ENCODE results near the gene PRTFDC1. TPM values are rescaled to one million over a fixed set of nuclear protein-coding genes. Genes with fewer than 3 reads are reported as not detected.
A peak's percentile ranks its signal among the peaks of the same experiment; 100 is the strongest.
"Not testable (repeated sequence)": the region's sequence is repeated elsewhere in the genome, so short reads cannot be mapped to it uniquely, and the experiment has no call there.

PRTFDC1 gene
- total RNA-seq, 1 donor from 2014 or later: 15.9 TPM

DNA sequence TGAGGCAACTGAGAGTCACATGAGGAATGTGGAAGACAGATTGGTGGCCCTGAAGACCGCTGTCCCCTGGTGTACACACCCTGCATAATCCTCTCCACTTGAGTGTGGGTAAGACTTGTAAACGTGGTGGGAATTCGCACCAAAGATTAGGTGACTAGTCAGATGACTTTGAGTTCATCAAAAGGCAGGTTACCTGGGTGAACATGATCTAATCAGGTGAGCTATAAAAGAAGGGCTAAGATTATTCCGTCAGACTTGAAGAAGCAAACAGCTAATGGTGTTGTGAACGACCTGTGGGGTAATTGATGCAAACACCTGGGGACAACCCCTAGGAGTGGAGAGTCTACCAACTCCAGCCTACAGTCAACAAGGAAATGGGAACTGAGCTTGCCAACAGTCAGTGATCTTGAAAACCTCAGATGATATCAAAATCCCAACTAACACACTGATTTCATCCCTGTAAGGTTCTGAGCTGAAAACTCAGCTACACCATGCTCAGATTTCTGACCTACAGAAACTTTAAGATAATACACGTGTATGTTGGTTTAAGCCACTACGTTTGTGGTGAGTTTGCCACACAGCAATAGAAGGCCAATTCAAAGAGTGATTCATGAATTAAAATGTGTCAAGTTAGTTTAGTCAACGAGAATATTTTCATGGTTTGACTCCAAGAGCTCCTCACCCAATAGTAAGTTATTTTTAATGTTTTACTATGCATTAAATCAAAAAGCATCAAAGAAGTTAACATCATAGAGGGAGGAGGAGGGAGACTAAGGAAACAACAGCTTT lies 16.7 kb downstream of the PRTFDC1 start:
- DNase-seq (ENCODE audit: low spot score): no peak

DNA sequence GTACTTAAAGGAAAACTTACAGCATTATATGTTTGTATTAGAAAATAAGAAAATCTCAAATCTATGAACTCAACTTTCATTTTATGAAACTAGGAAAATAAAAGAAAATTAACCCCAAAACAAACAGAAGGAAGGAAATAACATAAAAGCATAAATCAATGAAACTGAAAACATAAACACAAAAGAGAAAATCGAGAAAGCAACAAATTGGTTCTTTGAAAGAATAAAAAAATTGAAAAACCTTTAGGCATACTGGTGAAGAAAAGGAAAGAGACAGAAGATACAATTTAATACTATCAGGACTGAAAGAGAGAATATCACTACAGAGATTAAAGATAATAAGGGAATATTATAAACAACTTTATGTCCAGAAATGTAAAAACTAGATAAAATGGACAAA lies 21.2 kb downstream of the PRTFDC1 start:
- no peak for DNase-seq (ENCODE audit: low spot score)

DNA sequence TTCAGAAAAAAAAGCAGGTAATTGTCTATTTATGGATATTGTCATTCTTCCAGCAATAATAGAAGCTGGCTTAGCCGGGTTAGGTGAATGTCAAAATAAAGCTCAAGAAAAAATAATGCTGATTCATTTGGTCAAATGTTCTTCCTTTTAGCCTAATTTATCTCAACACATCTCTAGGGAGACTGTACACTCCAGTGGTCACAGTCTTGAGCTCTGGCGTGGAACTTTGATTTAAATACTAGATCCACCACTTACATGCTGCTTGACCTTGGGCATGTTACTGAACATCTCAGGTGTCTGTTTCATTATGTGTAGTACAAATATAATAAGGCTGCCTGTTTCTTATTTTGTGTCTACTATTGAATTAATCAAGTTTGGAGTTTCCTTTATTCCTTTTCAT lies 22.0 kb downstream of the PRTFDC1 start:
- no peak for DNase-seq (ENCODE audit: low spot score)

- DNase-seq (ENCODE audit: low spot score): no peak
Observed at GRCh38 chr10:24929904-24930303, 22.5 kb downstream of the PRTFDC1 start.

DNA sequence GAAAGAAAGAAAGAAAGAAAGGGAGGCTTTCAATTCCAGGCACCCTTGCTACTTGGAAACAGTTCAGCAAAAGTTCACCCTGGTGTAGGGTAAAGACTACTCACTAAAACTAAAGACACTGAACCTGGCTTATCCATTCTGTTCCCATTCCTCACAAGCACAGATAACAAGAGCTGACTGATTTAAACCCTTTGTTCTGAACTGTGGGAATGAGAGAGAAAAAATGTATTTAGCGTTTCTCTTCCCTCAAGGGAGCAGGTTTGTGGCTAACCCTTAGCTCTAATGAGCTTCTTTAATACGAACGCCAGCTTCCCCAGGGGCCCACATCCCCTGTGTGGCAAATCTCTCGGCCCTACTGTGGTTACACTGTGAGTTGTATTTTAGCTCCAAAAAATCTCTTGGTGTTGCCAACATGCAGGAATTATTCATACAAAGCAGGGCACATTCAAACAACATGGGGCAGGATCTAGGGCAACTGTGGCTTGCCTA lies 23.3 kb downstream of the PRTFDC1 start:
- DNase-seq (ENCODE audit: low spot score): peak; percentile 32

DNA sequence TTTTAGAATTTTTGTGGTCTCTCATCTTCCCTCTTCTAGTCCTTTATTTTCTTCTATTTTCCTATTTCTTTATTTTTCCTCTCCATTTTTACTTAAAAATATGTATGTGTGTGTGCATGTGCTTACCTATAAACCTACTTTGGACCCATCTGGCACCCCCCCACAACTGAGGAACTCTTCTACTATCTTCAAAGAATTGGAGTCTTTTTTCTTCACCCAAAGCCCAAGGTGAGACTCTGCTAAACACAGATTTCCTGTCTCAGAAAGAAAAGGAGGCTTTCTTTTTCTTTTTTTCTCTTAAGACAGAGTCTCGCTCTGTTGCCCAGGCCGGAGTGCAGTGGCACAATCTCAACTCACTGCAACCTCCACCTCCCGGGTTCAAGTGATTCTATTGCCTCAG lies 24.2 kb downstream of the PRTFDC1 start:
- DNase-seq (ENCODE audit: low spot score): no peak

- DNase-seq (ENCODE audit: low spot score): no peak
Observed at GRCh38 chr10:24926557-24926956, 25.8 kb downstream of the PRTFDC1 start.

DNA sequence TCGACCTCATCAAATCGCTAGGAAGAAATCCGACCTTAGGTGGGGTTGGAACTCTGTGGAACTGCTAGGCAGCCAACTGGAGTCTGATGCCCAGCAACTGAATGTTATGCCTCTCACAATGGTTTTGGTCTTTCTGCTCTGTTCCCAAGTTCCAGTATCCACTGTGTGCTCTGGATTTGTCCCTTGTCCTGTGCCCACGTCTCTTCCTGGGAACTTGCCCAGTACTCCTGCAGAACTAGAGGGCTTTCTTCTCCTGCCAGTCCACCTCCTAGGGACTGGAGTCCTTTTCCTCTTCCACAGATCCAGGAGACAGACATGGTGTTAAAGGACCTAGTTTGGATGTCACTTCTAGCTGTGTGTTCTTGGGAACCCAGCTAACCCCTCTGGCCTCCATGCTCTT lies 26.6 kb downstream of the PRTFDC1 start:
- DNase-seq (ENCODE audit: low spot score): no peak

DNA sequence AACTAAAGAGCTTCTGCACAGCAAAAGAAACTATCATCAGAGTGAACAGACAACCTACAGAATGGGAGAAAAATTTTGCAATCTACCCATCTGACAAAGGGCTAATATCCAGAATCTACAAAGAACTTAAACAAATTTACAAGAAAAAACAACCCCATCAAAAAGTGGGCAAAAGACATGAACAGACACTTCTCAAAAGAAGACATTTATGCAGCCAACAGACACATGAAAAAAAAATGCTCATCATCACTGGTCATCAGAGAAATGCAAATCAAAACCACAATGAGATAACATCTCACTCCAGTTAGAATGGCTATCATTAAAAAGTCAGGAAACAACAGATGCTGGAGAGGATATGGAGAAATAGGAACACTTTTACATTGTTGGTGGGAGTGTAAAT lies 27.9 kb downstream of the PRTFDC1 start:
- DNase-seq (ENCODE audit: low spot score): not testable (repeated sequence)

GRCh38 chr10:24922222-24922868 lies 30.1 kb downstream of the PRTFDC1 start:
- not testable (repeated sequence) for DNase-seq (ENCODE audit: low spot score)

DNA sequence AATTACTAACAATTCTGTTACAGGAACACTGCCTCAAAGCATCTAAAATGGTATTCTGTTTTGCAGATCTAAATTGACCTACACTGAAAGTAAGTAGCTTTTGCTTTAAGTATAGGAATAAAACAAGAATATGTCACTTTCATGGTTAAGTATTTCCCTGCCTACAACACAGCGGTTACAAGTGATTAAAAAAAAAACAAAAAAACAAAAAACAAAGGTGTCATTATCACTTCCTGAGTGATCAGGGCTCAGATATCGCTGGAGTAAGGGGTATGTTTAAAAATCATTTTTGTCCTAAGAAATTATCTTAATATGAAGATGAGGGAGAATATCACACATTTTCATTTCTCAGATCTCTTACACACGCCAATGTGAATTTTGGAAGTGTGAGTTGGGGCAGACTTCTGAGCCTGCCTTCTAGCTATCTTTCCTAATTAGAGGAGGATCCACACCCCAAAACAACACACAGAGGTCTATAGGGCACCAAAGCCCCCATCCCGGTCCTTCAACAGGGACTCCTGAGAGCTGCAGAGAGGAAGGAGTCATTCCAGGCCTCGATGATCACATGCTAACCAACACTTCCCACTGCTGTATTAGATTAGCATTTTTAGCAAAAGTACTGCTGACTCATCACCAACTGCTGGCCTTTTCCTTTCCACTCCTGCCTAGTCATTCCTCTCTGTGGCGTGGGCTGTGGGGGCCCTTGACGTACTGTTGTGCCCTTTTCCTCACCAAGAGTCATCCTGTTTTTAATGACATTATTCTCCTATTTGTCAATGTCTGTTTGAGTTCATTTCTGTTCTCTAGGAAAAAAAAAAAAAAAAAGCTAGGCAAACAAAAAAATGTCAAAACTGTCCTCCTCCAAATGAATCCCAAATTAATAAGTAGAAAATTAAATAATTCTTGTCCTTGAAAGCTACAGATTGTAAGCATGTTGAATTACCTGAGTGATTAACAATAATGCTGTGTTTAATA lies 31.2 kb downstream of the PRTFDC1 start:
- DNase-seq (ENCODE audit: low spot score): peak; percentile 66

GRCh38 chr10:24920192-24920591 lies 32.2 kb downstream of the PRTFDC1 start:
- DNase-seq (ENCODE audit: low spot score): not testable (repeated sequence)

DNA sequence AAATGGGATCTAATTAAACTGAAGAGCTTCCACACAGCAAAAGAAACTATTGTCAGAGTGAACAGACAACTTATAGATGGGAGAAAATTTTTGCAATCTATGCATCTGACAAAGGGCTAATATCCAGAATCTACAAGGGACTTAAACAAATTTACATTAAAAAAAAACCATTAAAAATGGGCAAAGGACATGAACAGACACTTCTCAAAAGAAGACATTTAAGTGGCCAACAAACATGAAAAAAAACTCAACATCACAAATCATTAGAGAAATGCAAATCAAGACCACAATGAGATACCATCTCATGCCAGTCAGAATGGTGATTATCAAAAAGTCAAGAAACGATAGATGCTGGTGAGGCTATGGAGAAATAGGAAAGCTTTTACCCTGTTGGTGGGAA lies 32.8 kb downstream of the PRTFDC1 start:
- not testable (repeated sequence) for DNase-seq (ENCODE audit: low spot score)

DNA sequence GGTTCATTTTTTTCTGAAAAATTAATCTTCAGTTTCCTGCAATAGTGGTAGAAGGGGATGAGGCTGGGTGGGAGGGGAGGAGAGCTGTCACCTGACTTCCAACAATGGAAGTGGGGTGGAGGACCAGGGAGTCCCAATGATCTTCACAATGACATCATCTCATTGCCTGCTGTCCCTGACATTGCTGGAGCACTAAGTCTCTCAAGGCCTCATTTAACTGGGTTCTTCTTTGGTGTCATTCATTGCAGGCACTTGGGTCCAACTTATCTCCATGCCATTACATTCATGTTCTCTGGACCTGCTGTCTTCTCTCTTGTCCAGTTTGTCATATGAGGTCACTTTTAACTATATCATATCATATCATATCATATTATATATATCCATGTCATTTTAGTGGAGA lies 34.4 kb downstream of the PRTFDC1 start:
- DNase-seq (ENCODE audit: low spot score): no peak

- DNase-seq (ENCODE audit: low spot score): no peak
Observed at GRCh38 chr10:24917493-24917892, 34.9 kb downstream of the PRTFDC1 start.

DNA sequence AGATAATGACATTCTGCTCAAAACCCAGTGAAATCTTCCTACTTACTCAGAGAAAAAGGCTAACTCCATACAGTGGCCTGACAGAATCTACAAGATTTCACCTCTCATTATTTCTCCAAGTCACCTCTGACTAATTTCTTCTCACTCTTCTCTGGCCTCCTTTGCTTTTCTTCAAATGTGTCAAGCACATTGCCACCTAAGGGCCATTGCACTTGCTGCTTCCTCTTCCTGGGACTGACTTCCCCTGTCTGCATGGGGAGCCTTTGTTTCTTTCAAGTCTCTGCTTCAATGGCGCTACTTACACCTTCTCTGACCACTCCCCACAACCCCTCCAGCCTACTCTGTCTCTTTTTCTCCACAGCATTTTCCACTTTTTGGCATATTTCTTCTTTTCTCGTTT lies 36.0 kb downstream of the PRTFDC1 start:
- no peak for DNase-seq (ENCODE audit: low spot score)

DNA sequence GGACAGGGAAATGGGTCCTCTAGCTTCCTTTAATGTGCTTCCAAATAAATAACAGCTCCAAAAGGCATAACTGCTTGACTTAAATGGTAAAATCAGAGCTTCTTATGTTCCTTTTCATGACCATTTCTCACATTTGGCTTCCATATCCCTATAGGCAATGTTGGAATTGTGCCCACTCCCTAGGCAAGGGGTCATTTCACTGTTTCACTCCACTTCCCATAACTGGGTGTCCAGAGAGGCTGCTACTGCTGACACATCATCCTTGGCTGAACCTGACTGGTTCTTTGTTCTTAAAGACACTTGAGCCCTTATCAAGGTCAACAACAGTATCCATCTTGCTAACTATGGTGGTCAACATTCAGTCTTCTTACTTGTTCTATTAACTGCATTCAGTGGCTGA lies 37.1 kb downstream of the PRTFDC1 start:
- no peak for DNase-seq (ENCODE audit: low spot score)

- no peak for DNase-seq (ENCODE audit: low spot score)
Observed at GRCh38 chr10:24914148-24914547, 38.3 kb downstream of the PRTFDC1 start.

- DNase-seq (ENCODE audit: low spot score): no peak
Observed at GRCh38 chr10:24912215-24912614, 40.2 kb downstream of the PRTFDC1 start.

DNA sequence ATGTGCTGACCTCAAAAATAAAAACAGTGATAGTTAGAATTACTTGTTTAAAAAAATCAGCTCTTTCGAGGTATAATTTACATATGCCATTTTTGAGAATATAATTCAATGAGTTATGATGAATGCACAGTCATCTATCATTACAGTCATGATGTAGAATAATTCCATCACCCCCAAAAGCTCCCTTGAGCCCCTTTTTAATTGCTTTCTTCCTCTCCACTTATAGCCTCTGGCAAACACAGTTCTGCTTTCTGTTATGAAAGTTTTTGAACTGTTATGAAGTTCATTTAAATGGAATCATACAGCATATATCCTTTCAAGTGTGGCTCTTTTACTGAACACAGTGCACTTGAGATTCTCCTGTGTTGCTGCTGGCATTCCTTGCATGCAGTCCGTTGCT lies 41.4 kb downstream of the PRTFDC1 start:
- no peak for DNase-seq (ENCODE audit: low spot score)

GRCh38 chr10:24910574-24910973 lies 41.8 kb downstream of the PRTFDC1 start:
- no peak for DNase-seq (ENCODE audit: low spot score)

Data from umbilical cord (tissue), 2 donors.